ENCODE data around the gene RASD1. TPM values are rescaled to one million over a fixed set of nuclear protein-coding genes. Genes with fewer than 3 reads are reported as not detected.

Gene RASD1
- total and polyA plus RNA-seq, 2 experiments from 2014 or later: 3.6 to 3.7 TPM

- no peak for DNase-seq (ENCODE audit: low spot score)
- H3K27ac ChIP-seq (ENCODE audit: low read depth): no peak overlapping the region
- no peaks in the 10 kb centered on the region for H4K20me1 ChIP-seq (replicated peaks; ENCODE audit: insufficient read depth)
- no peaks in the 10 kb centered on the region for H3K27me3 ChIP-seq (ENCODE audit: insufficient read depth)
- ATAC-seq: no peak
- no peak overlapping the region for H3K4me2 ChIP-seq
- Mint-ChIP-seq H3K27me3 (ENCODE audit: insufficient read depth, low read depth, poor library complexity) (peaks cover 6% of the 10 kb centered on the region), H3K36me3 (ENCODE audit: low read depth) (no peaks in the 10 kb centered on the region), H3K9me3 (no peaks in the 10 kb centered on the region), H3K4me3 (no peak overlapping the region), H3K27ac (no peak overlapping the region), H3K4me1 (peaks cover 4% of the 10 kb centered on the region; the same call in 1 of the 3 replicates)
- H2AFZ ChIP-seq: no peak overlapping the region
- no peaks in the 10 kb centered on the region for H3K4me1 ChIP-seq (ENCODE audit: insufficient read depth)
- H3K79me2 ChIP-seq (replicated peaks; ENCODE audit: insufficient read depth): no peaks in the 10 kb centered on the region
- TF ChIP-seq ZNF331 (CRISPR knock-in tag; IDR thresholded peaks at IDR 0.05; ENCODE audit: low read depth): no peak
- TF ChIP-seq REST (IDR thresholded peaks at IDR 0.05; ENCODE audit: unreplicated experiment): no peak
- no peak for TF ChIP-seq NANOG (IDR thresholded peaks at IDR 0.05; ENCODE audit: borderline replicate concordance)
- TF ChIP-seq POLR2AphosphoS5 (IDR thresholded peaks at IDR 0.05; ENCODE audit: low read depth): no peak
- no peak for TF ChIP-seq EZH2 (IDR thresholded peaks at IDR 0.05; ENCODE audit: low read depth, unreplicated experiment)
- TF ChIP-seq ETS1 (IDR thresholded peaks at IDR 0.05): no peak
- no peak for TF ChIP-seq EZH2phosphoT487 (IDR thresholded peaks at IDR 0.05; ENCODE audit: unreplicated experiment)
- TF ChIP-seq STAT1 (IDR thresholded peaks at IDR 0.05; ENCODE audit: unreplicated experiment): no peak
- no peak for TF ChIP-seq ZNF114 (CRISPR knock-in tag; IDR thresholded peaks at IDR 0.05)
- TF ChIP-seq JUNB (IDR thresholded peaks at IDR 0.05; ENCODE audit: unreplicated experiment): no peak
- no peak for TF ChIP-seq CREB1 (CRISPR knock-in tag; IDR thresholded peaks at IDR 0.05; ENCODE audit: low read depth)
- no peak for TF ChIP-seq CTCF (conservative IDR thresholded peaks at IDR 0.05; ENCODE audit: low read depth in 2 of 2)
- no peak for TF ChIP-seq ZNF462 (CRISPR knock-in tag; IDR thresholded peaks at IDR 0.05)
- no peak overlapping the region for H3K4me3 ChIP-seq
- no peaks in the 10 kb centered on the region for H3K9me2 ChIP-seq (ENCODE audit: insufficient read depth)
- no peaks in the 10 kb centered on the region for H3F3A ChIP-seq (replicated peaks; ENCODE audit: low read depth)
- no peaks in the 10 kb centered on the region for H3K36me3 ChIP-seq (ENCODE audit: insufficient read depth)
Observed at GRCh38 chr17:17532991-17533390, 36.8 kb upstream of the RASD1 start.
